Ishikawa (cell line): Measurements from ENCODE around the gene DELE1.

Experiments
- CEBPB ChIP-seq: IDR thresholded peaks from 2 replicates; pipeline ENCODE4 v1.6.1; 2012
- CREB1 ChIP-seq: IDR thresholded peaks from 2 replicates; pipeline ENCODE4 v1.6.1; 2012; ENCODE audit warnings: low read depth
- EP300 ChIP-seq: IDR thresholded peaks from 2 replicates; pipeline ENCODE4 v1.6.1; 2012; ENCODE audit warnings: borderline replicate concordance
- FOXM1 ChIP-seq: IDR thresholded peaks from 2 replicates; pipeline ENCODE4 v1.6.1; 2012; ENCODE audit warnings: low read depth, borderline replicate concordance
- MAX ChIP-seq: IDR thresholded peaks from 2 replicates; pipeline ENCODE4 v1.6.1; 2012
- NFIC ChIP-seq: IDR thresholded peaks from 2 replicates; pipeline ENCODE4 v1.6.1; 2012
- RAD21 ChIP-seq: IDR thresholded peaks from 2 replicates; pipeline ENCODE4 v1.6.1; 2012; ENCODE audit warnings: low read depth
- REST ChIP-seq: IDR thresholded peaks from 2 replicates; pipeline ENCODE4 v1.6.1; 2012; ENCODE audit warnings: low read depth, mild to moderate bottlenecking
- TAF1 ChIP-seq: IDR thresholded peaks from 2 replicates; pipeline ENCODE4 v1.6.1; 2012; ENCODE audit warnings: low read depth, mild to moderate bottlenecking
- TCF12 ChIP-seq: IDR thresholded peaks from 2 replicates; pipeline ENCODE4 v1.6.1; 2012; ENCODE audit warnings: low read depth
- YY1 ChIP-seq: IDR thresholded peaks from 2 replicates; pipeline ENCODE4 v1.6.1; 2012; ENCODE audit warnings: low read depth

DNA sequence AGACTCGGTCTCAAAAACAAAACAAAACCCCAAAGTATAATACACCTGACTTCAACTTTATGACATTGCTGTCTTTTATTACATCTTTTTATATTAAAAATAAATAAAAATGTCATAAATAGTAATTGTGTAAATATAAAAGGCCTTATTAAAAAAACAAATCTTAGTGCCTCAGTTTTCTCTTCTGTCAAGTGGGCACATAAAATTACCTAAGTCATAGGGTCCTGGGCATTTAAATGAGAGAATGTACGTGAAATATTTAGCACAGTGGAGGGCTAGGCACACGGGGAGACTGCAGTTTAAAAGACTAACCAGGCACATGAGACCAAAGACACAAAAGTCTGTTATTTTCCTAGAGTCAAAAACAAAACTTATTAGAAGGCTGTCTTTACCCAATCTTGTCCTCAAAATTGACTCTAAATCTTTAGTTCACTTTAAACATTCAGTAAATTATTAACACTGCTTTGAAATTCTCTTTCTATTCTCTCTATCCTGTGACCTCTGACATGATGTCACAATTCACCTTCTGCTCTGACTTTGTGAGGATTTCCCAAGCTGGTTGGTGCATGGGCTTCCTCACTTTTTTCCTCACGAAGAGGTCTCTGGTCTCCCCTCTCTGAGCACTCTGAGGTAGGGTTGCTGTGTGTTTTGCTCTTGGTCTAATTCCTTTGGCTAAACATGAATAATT lies 42.7 kb downstream of the DELE1 start:
- TF ChIP-seq EP300: no peak
- TF ChIP-seq REST: no peak
- TF ChIP-seq RAD21: no peak
- TF ChIP-seq TAF1: no peak
- no peak for TF ChIP-seq NFIC
- TF ChIP-seq YY1: no peak
- TF ChIP-seq CEBPB: no peak
- TF ChIP-seq MAX: no peak
- TF ChIP-seq FOXM1: no peak
- no peak for TF ChIP-seq TCF12
- no peak for TF ChIP-seq CREB1
